SU-DHL-6 (cell line): ENCODE measurements around the gene PRKCZ.

Experiments used
- EZH2phosphoT487 ChIP-seq: fragments of 200-600 bp; sonication (generic), shearing (Covaris generic); conservative IDR thresholded peaks from 2 replicates; pipeline ENCODE4 v1.6.1; 2018; ENCODE audit warnings: mild to moderate bottlenecking, antibody characterized with exemption, low read length, moderate library complexity, mixed read lengths
- TF ChIP-seq, protein P1 (sequence below): fragments of 200-600 bp; sonication (generic); IDR thresholded peaks from one replicate; pipeline ENCODE4 v1.5.1; 2017; ENCODE audit warnings: antibody characterized with exemption, mild to moderate bottlenecking, low read length, moderate library complexity; ENCODE audit not compliant: insufficient read depth, poor library complexity, severe bottlenecking

DNA sequence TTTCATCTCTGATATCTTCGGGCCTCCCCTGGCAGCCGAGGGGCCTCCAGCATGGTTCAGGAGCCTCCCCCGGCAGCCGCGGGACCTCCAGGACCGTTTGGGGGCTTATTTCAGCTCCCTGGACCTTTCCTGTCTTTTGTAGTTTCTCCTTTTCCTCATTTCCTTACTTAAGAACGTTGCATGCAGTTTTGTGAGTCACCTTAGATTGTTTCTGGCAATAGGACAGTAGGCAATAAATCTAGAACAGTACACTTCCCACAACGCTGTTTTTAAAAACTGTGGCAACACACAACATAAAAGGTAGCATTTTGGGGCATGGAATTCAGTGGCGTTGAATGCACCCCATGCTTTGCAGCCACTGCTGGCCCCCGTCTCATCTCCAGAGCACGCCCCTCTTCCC lies 120.0 kb downstream of the PRKCZ start:
- TF ChIP-seq, protein P1, sequence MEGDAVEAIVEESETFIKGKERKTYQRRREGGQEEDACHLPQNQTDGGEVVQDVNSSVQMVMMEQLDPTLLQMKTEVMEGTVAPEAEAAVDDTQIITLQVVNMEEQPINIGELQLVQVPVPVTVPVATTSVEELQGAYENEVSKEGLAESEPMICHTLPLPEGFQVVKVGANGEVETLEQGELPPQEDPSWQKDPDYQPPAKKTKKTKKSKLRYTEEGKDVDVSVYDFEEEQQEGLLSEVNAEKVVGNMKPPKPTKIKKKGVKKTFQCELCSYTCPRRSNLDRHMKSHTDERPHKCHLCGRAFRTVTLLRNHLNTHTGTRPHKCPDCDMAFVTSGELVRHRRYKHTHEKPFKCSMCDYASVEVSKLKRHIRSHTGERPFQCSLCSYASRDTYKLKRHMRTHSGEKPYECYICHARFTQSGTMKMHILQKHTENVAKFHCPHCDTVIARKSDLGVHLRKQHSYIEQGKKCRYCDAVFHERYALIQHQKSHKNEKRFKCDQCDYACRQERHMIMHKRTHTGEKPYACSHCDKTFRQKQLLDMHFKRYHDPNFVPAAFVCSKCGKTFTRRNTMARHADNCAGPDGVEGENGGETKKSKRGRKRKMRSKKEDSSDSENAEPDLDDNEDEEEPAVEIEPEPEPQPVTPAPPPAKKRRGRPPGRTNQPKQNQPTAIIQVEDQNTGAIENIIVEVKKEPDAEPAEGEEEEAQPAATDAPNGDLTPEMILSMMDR: no peak
- TF ChIP-seq EZH2phosphoT487: no peak
